Colonic mucosa (tissue), 4 donors: ENCODE results near the gene GRIA1. TPM values are rescaled to one million over a fixed set of nuclear protein-coding genes. Genes with fewer than 3 reads are reported as not detected.

Experiments
- DNase-seq: peaks from one replicate; pipeline ENCODE4 v3.0.0-alpha.2; 2020
- H3K27ac ChIP-seq: fragments of 200-600 bp; one replicate; pipeline ENCODE4 v1.8.0; 2021
- H3K27me3 ChIP-seq: fragments of 200-600 bp; one replicate; pipeline ENCODE4 v1.8.0; 2021
- H3K36me3 ChIP-seq: fragments of 200-600 bp; one replicate; pipeline ENCODE4 v1.8.0; 2021
- H3K4me1 ChIP-seq: fragments of 200-600 bp; one replicate; pipeline ENCODE4 v1.8.0; 2021; ENCODE audit warnings: mild to moderate bottlenecking
- H3K4me3 ChIP-seq: fragments of 200-600 bp; one replicate; pipeline ENCODE4 v1.8.0; 2021
- H3K9ac ChIP-seq, 2 donors: one replicate each; pipeline ENCODE4 v1.7.0; 2013; ENCODE audit warnings: control low read depth in 2 of 2, low read depth in 2 of 2, low read length in 2 of 2
- H3K9me3 ChIP-seq: fragments of 200-600 bp; one replicate; pipeline ENCODE4 v1.8.0; 2021
- intact Hi-C: fragments of 100-400 bp; cut with DNase I; formaldehyde crosslinking; loops from one replicate; pipeline ENCODE4 v1.14.1; 2022
- total RNA-seq, 2 donors: library from RNA; stranded (reverse); fragmentation: NEBNext Ultra II Directional in 1 of 2; extraction: Animal tissue kit (Norgen Biotek cat#: 25700) in 1 of 2; gene quantifications; one replicate each; pipeline ENCODE4 v1.2.1, GENCODE V29; 2021
- TF ChIP-seq, protein P1 (sequence below): fragments of 200-600 bp; IDR thresholded peaks from one replicate; pipeline ENCODE4 v1.8.0; 2022; ENCODE audit warnings: antibody characterized with exemption, mild to moderate bottlenecking
- donor health status: healthy.
- donor health status: DM: no; HTN: no; CAD: no.
- donor health status: DM: no; HTN: no; CAD: no.

The GRIA1 gene
- total RNA-seq, 2 donors from 2014 or later: 0.48 TPM; not detected in 1

DNA sequence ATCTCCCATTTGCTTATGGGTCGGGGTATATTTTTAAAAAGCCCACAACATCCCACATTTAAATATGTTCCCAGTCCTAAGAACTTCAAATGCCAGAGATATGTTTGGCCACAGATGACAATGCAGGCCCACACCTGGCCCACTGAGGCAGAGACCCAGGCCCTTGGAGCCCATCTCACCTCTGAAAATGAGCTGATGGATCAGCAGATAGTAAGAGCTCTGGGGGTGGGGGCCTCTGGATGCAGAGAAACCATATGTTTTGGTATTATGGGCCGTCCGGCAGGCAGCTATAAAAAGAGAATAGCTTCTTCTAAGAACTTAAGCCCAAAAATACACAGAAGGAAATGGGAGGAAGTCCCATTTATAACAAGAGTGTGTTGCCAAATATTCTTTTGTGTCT lies 256.0 kb downstream of the GRIA1 start:
- DNase-seq: no peak
- H3K9me3 ChIP-seq: no peaks in the 10 kb centered on the region
- H3K4me3 ChIP-seq: no peak overlapping the region
- H3K27ac ChIP-seq: no peak overlapping the region
- H3K27me3 ChIP-seq: no peaks in the 10 kb centered on the region
- no peak overlapping the region for H3K9ac ChIP-seq
- intact Hi-C loops: no loop called here
- no peaks in the 10 kb centered on the region for H3K36me3 ChIP-seq
- TF ChIP-seq, protein P1, sequence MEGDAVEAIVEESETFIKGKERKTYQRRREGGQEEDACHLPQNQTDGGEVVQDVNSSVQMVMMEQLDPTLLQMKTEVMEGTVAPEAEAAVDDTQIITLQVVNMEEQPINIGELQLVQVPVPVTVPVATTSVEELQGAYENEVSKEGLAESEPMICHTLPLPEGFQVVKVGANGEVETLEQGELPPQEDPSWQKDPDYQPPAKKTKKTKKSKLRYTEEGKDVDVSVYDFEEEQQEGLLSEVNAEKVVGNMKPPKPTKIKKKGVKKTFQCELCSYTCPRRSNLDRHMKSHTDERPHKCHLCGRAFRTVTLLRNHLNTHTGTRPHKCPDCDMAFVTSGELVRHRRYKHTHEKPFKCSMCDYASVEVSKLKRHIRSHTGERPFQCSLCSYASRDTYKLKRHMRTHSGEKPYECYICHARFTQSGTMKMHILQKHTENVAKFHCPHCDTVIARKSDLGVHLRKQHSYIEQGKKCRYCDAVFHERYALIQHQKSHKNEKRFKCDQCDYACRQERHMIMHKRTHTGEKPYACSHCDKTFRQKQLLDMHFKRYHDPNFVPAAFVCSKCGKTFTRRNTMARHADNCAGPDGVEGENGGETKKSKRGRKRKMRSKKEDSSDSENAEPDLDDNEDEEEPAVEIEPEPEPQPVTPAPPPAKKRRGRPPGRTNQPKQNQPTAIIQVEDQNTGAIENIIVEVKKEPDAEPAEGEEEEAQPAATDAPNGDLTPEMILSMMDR: no peak
- no peaks in the 10 kb centered on the region for H3K4me1 ChIP-seq

DNA sequence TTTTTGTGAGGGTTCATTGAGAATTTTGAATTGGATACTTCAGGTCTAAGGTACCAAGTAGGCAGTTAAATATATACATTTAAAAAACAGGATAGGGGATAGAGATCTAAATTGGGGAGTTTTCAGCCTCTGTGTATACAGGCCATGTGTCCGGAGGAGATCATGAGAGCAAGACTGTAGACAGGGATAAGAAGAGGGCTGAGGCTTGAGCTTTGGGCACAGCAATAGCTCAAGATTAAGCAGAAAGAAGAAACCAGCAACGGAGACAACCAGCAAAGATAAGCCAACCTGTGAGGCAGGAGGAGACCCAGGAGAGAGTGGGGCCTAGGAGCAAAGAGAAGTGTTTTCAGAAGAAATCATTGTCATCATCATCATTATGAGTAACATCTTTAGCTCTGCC lies 258.4 kb downstream of the GRIA1 start:
- TF ChIP-seq, protein P1: no peak
- no peak overlapping the region for H3K9ac ChIP-seq
- intact Hi-C loops: no loop called here

DNA sequence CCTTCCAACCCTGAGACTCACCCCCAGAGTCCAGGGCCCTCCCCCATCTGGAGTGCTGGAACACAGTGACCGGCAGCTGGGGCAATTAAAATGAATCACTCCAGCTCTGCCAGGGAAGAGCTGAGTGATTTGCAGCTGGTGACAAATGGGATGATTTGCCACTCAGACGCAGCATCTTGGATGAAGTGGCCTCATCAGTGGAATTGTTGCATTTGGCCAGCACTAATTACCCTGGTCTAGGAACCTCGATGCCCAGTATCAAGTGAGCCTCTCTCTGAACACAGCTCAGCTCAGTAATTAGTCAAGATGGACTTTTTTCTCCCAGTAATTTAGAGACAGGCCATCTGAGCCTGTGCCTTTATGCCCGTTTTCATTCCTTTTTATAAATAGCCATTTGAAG lies 259.5 kb downstream of the GRIA1 start:
- intact Hi-C loops: no loop called here
- Histone ChIP-seq H3K27me3 (no peaks in the 10 kb centered on the region), H3K9me3 (no peaks in the 10 kb centered on the region), H3K27ac (no peak overlapping the region), H3K4me1 (no peaks in the 10 kb centered on the region), H3K9ac (no peak overlapping the region), H3K4me3 (no peak overlapping the region), H3K36me3 (no peaks in the 10 kb centered on the region)
- no peak for DNase-seq
- TF ChIP-seq, protein P1: no peak

More for the DNA sequence above, 258.4 kb downstream of the GRIA1 start:
- no peaks in the 10 kb centered on the region for H3K27me3 ChIP-seq
- H3K4me3 ChIP-seq: no peak overlapping the region
- H3K4me1 ChIP-seq: no peaks in the 10 kb centered on the region
- DNase-seq: no peak
- no peaks in the 10 kb centered on the region for H3K9me3 ChIP-seq
- no peak overlapping the region for H3K27ac ChIP-seq
- no peaks in the 10 kb centered on the region for H3K36me3 ChIP-seq

DNA sequence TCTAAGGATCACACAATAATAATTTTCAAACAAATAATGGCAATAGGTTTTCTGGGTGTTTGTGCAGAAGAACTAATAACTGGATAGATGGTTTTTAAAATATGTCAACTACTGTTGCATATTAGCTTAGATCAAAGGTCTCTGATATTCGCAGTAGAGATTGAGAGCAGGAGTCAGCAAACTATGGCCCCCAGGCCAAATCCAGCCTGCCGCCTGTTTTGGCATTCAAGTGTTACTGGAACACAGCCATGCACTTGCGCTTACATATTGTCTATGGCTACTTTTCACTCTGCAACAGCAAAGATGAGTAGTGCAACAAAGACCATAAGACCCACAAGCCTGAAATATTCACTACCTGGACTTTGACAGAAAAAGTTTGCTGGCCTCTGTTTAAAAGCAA lies 260.8 kb downstream of the GRIA1 start:
- no peak for DNase-seq
- H3K4me3 ChIP-seq: no peak overlapping the region
- H3K27ac ChIP-seq: no peak overlapping the region
- TF ChIP-seq, protein P1: no peak
- no peaks in the 10 kb centered on the region for H3K9me3 ChIP-seq
- intact Hi-C loops: no loop called here
- no peaks in the 10 kb centered on the region for H3K4me1 ChIP-seq
- no peaks in the 10 kb centered on the region for H3K36me3 ChIP-seq
- H3K27me3 ChIP-seq: no peaks in the 10 kb centered on the region
- no peak overlapping the region for H3K9ac ChIP-seq

DNA sequence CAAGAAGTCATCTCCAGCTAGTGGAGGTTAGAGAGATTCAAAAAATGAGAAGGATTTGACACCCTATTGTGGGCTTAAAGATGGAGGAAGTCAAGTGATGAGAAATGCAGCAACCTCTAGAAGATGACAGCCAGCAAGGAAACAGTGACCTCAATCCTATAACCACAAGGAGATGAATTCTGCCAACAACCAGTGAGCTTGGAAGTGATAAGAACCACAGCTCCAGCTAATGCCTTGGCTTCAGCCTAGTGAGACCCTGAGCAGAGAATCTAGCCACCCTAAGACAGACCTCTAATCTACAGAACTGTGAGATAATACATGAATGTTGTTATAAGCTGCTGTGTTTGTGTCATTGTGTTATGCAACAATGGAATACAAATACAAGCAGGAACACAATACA lies 262.4 kb downstream of the GRIA1 start:
- H3K36me3 ChIP-seq: no peaks in the 10 kb centered on the region
- TF ChIP-seq, protein P1: no peak
- no peaks in the 10 kb centered on the region for H3K27me3 ChIP-seq
- intact Hi-C loops: no loop called here
- H3K4me1 ChIP-seq: no peaks in the 10 kb centered on the region
- H3K27ac ChIP-seq: no peak overlapping the region
- no peaks in the 10 kb centered on the region for H3K9me3 ChIP-seq
- DNase-seq: no peak
- H3K9ac ChIP-seq: no peak overlapping the region
- H3K4me3 ChIP-seq: no peak overlapping the region
